ENCODE data around the gene COX17. TPM values are rescaled to one million over a fixed set of nuclear protein-coding genes. Genes with fewer than 3 reads are reported as not detected.

Gene COX17
- total and polyA plus RNA-seq, 2 donors (not counting 3 experiments of a cell fraction or from before 2014, with no cell fraction given) = 19.8 to 37.6 TPM

DNA sequence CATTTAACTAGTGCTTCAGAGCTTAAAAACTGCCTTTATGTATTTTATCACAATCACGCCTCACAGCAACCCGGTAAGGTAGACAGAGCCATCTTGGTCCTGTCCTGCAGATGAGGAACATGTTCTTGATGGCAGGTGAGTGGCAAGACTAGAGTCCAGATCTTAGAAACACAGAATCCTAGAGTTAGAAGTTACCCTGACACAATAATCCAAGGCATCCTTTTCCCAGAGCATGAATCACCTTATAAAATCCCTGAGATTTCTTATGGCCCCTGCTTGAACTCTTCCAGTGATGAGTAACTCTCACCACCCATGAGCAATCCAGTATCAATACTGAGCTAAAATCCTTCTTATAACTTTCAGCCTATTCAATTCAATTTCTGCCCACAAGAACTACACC lies 33.7 kb downstream of the COX17 start:
- H3K9me3 ChIP-seq (replicated peaks; ENCODE audit: control insufficient read depth, insufficient read depth, low read length) = no peaks in the 10 kb centered on the region
- H3K79me2 ChIP-seq (ENCODE audit: control insufficient read depth, insufficient read depth, low read length) = no peaks in the 10 kb centered on the region
- BruUV-seq (replicated peaks) = no TSS peak
- dilution Hi-C loops (cut with MboI; ENCODE audit: extremely low pct_ligation_motif_present, low sequenced_read_pairs) (no loop called here), intact Hi-C loops (cut with micrococcal nuclease) (no loop called here)
- no peak overlapping the region for H3K4me3 ChIP-seq (replicated peaks in 1 of 3; ENCODE audit: insufficient read depth in 1 of 3, low read depth in 1 of 3, low read length in 3 of 3)
- H2AFZ ChIP-seq (ENCODE audit: low read depth, low read length) = no peak overlapping the region
- peaks cover 11% of the 10 kb centered on the region for H3K4me1 ChIP-seq (ENCODE audit: control insufficient read depth, extremely low read depth, insufficient read depth, low read length)
- ChIA-PET POLR2A (no interaction called here), CTCF (interaction anchor here (1.7 kb wide), 1 partner anchor 29 kb away, joined by 4 read pairs; no protein-coding TSS in a partner anchor)
- DNase-seq (ENCODE audit: low read depth, low spot score) (peak; percentile 46), FAIRE-seq (peak; percentile 54)
- H3K27ac ChIP-seq (ENCODE audit: insufficient read depth, low read depth, low read length) = no peak overlapping the region
- no peaks in the 10 kb centered on the region for H3K9me1 ChIP-seq (replicated peaks; ENCODE audit: control insufficient read depth, extremely low read depth, insufficient read depth, low read length)
- no peaks in the 10 kb centered on the region for H3K27me3 ChIP-seq (ENCODE audit: control insufficient read depth in 2 of 2, insufficient read depth in 2 of 2, low read length in 2 of 2)
- H3K9ac ChIP-seq (replicated peaks; ENCODE audit: extremely low read depth, insufficient read depth, low read length) = no peak overlapping the region
- no peaks in the 10 kb centered on the region for H4K20me1 ChIP-seq (replicated peaks; ENCODE audit: control insufficient read depth, extremely low read depth, insufficient read depth, low read length)
- H3K36me3 ChIP-seq (ENCODE audit: control insufficient read depth in 2 of 2, extremely low read depth in 1 of 2, insufficient read depth in 2 of 2, low read length in 2 of 2) = no peaks in the 10 kb centered on the region
- H3K4me2 ChIP-seq (ENCODE audit: insufficient read depth, low read length) = no peak overlapping the region
- TF ChIP-seq FOS (IDR thresholded peaks at IDR 0.05; ENCODE audit: borderline replicate concordance, insufficient read depth, low read length) (peak; percentile 70), EZH2 (IDR thresholded peaks at IDR 0.05; ENCODE audit: borderline replicate concordance, low read depth, low read length, severe bottlenecking) (no peak), GATA2 (IDR thresholded peaks at IDR 0.05; ENCODE audit: insufficient read depth, insufficient read length, low read depth, low read length) (no peak), POLR2A (IDR thresholded peaks at IDR 0.05; ENCODE audit: low read depth, low read length) (no peak), MYC (IDR thresholded peaks at IDR 0.05; ENCODE audit: low read depth, low read length) (no peak), POLR2AphosphoS5 (IDR thresholded peaks at IDR 0.05; ENCODE audit: insufficient read depth, low read depth, low read length) (no peak)
- TF ChIP-seq, protein P1, sequence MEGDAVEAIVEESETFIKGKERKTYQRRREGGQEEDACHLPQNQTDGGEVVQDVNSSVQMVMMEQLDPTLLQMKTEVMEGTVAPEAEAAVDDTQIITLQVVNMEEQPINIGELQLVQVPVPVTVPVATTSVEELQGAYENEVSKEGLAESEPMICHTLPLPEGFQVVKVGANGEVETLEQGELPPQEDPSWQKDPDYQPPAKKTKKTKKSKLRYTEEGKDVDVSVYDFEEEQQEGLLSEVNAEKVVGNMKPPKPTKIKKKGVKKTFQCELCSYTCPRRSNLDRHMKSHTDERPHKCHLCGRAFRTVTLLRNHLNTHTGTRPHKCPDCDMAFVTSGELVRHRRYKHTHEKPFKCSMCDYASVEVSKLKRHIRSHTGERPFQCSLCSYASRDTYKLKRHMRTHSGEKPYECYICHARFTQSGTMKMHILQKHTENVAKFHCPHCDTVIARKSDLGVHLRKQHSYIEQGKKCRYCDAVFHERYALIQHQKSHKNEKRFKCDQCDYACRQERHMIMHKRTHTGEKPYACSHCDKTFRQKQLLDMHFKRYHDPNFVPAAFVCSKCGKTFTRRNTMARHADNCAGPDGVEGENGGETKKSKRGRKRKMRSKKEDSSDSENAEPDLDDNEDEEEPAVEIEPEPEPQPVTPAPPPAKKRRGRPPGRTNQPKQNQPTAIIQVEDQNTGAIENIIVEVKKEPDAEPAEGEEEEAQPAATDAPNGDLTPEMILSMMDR (IDR thresholded peaks at IDR 0.05; ENCODE audit: extremely low read depth in 1 of 2, insufficient read depth in 1 of 2, low read depth in 1 of 2, low read length in 2 of 2) = no peak
- TF ChIP-seq, protein P2, sequence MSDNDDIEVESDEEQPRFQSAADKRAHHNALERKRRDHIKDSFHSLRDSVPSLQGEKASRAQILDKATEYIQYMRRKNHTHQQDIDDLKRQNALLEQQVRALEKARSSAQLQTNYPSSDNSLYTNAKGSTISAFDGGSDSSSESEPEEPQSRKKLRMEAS (IDR thresholded peaks at IDR 0.05; ENCODE audit: insufficient read depth, insufficient read length) = no peak
